ENCODE results near the gene ADGRV1.

DNA sequence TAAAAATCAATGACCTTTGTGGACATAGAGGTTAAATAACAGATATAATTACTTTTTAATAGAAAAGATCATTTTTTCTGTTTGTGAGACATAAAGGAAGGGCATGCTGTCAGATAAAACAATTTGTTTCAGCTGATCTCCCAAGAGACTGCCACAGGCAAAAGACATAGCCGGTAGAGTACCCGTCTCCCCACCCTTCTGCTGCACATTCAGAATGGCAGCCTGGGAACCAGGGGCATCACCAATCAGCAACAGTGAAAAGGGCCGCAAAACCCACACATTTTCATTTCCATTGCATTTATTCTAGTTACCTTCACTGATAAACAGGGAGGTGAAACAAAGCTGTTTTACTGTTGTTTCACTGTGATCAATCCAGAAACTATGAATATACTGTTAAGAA, 466.9 kb downstream of the ADGRV1 start:
- TF ChIP-seq CTCF (IDR thresholded peaks at IDR 0.05; ENCODE audit: extremely low read depth in 1 of 2, insufficient read depth in 1 of 2, low read depth in 1 of 2, low read length in 2 of 2) = no peak
- TF ChIP-seq POLR2A (IDR thresholded peaks at IDR 0.05; ENCODE audit: low read depth, low read length) = no peak
- TF ChIP-seq MYC (IDR thresholded peaks at IDR 0.05; ENCODE audit: low read depth, low read length) = no peak
- no peak for TF ChIP-seq JUN (IDR thresholded peaks at IDR 0.05; ENCODE audit: borderline replicate concordance, insufficient read depth, insufficient read length, low read depth)
- TF ChIP-seq MAX (IDR thresholded peaks at IDR 0.05; ENCODE audit: insufficient read depth, insufficient read length) = no peak
